ENCODE measurements around the gene RALGPS1.
A peak's percentile ranks its signal among the peaks of the same experiment; 100 is the strongest.

Gene RALGPS1

DNA sequence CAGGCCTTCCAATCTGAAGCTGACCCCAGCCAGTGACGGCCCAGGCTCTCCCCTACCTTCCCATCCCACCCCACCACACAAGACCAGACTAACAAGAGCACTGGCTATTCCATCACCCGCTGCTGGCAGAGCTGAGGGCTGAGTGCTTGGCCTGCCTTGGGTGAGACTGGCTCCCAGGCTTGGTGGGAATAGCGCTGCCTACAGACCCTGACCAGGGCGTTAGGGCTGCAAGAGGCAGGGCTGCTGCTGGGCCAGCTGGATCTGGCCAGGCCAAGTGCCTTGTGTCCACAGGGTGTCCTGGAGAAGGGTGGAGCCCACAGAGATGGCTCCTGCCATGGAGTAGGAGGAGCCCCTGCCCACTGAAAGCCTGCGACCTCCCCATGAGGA lies 239.4 kb downstream of the RALGPS1 start:
- DNase-seq (ENCODE audit: low read depth) = no peak
- TF ChIP-seq MYC (IDR thresholded peaks at IDR 0.05; ENCODE audit: low read depth, low read length) (no peak), POLR2A (IDR thresholded peaks at IDR 0.05; ENCODE audit: extremely low read depth, insufficient read length) (no peak)
- TF ChIP-seq, protein P1, sequence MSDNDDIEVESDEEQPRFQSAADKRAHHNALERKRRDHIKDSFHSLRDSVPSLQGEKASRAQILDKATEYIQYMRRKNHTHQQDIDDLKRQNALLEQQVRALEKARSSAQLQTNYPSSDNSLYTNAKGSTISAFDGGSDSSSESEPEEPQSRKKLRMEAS (IDR thresholded peaks at IDR 0.05; ENCODE audit: low read depth, low read length) = no peak
- TF ChIP-seq, protein P2, sequence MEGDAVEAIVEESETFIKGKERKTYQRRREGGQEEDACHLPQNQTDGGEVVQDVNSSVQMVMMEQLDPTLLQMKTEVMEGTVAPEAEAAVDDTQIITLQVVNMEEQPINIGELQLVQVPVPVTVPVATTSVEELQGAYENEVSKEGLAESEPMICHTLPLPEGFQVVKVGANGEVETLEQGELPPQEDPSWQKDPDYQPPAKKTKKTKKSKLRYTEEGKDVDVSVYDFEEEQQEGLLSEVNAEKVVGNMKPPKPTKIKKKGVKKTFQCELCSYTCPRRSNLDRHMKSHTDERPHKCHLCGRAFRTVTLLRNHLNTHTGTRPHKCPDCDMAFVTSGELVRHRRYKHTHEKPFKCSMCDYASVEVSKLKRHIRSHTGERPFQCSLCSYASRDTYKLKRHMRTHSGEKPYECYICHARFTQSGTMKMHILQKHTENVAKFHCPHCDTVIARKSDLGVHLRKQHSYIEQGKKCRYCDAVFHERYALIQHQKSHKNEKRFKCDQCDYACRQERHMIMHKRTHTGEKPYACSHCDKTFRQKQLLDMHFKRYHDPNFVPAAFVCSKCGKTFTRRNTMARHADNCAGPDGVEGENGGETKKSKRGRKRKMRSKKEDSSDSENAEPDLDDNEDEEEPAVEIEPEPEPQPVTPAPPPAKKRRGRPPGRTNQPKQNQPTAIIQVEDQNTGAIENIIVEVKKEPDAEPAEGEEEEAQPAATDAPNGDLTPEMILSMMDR (IDR thresholded peaks at IDR 0.05; ENCODE audit: low read depth, low read length) = no peak
- no peak overlapping the region for H3K4me3 ChIP-seq (ENCODE audit: low read depth, low read length)

DNA sequence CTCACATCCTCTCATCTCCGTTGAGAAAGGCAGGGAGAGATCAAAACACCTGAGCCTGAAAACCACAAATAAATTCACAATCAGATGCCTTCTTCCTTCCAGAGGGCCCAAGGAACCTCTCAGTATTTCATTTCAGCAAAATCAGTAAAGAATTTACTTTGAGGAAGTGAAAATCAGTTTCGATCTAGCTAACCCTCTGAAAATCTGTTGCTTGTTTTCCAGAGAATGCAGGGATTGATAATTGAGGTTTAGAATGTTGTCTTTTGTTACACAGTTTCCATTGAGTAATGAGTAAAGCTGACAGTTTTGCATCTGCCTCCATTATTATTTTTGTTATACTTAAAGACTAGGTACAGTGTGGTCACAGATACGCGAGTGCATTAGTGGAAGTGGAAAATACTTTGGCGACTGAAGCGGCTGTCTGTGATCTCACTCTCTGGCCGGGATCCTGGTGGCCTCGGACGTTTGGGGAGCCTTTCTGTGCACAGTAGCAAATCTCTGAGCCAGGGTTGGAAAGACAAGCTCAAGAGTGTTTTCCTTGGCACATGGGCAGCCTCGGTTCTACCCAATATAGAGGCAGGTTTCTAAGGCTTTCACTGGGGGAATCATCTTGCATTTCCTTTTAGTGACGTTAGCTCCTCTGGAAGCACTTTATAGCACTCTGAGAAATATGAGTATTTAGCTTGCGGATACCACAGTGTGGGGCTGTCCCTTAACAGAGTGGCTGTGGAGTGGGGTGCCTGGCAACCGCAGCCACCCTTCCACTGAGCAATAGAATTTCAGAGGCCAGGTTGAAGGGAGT lies 240.0 kb downstream of the RALGPS1 start:
- no peak overlapping the region for H3K4me3 ChIP-seq (ENCODE audit: low read depth, low read length)
- DNase-seq (ENCODE audit: low read depth) = no peak
- TF ChIP-seq, protein P2 (IDR thresholded peaks at IDR 0.05; ENCODE audit: low read depth, low read length) = no peak
- TF ChIP-seq, protein P1 (IDR thresholded peaks at IDR 0.05; ENCODE audit: low read depth, low read length) = no peak
- TF ChIP-seq POLR2A (IDR thresholded peaks at IDR 0.05; ENCODE audit: extremely low read depth, insufficient read length) (no peak), MYC (IDR thresholded peaks at IDR 0.05; ENCODE audit: low read depth, low read length) (no peak)

DNA sequence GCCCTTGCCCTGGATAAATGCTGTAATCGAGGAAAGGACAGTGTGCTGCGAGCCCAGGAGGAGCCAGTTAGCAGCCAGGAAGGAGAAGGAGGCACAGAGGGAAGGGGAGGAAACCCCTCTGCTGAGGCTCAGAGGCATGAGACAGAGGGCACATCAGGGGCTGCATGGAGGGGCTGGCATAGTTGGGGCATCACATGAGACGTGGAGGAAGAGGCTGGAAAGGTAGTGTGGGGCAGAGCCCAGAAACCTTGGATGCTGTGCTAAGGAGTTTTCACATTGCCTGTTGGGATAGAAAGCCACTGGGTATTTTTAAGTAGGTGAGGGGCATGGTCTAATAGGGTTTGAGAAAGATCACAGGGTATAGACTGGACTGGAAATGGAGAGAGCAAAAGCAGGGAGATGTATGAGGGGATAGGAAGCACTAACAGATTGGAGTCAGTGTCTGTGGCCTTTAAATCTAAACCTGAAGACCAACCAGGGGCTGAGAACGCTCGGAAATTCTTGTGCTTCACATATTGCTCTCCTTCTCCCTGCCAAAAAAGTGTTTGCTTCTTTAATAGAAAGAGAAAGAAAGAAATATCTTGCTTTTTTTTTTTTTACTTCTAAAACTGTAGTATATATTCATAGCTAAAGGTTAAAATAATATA lies 240.9 kb downstream of the RALGPS1 start:
- H3K4me3 ChIP-seq (ENCODE audit: low read depth, low read length) = no peak overlapping the region
- DNase-seq (ENCODE audit: low read depth) = no peak

DNA sequence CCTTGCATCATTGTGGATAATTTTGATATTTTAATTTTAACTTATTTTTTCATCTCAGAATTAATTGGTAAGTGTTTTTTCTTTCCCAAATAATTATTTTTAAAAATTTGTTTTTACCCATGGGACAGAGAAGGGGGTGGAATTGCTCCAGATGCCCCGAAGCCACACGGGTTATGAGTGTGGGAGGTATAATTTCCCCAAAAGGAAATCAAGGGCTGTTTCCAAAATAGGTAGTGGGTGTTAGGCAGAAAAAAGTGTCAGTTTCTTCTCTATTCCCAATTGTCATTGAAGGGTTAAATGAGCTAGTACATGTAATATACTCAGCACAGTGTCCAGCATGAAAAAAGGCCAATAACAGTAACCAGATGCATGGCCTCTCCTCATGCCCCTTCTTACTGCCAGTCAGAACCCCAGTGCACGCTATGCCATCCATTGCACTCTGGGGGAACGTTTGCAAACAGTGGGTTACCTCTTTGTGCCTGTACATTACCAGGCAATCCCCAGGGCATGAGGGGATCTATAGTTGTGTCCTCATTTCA lies 244.3 kb downstream of the RALGPS1 start:
- TF ChIP-seq, protein P2 (IDR thresholded peaks at IDR 0.05; ENCODE audit: low read depth, low read length) = no peak
- TF ChIP-seq MYC (IDR thresholded peaks at IDR 0.05; ENCODE audit: low read depth, low read length) (no peak), POLR2A (IDR thresholded peaks at IDR 0.05; ENCODE audit: extremely low read depth, insufficient read length) (no peak)
- TF ChIP-seq, protein P1 (IDR thresholded peaks at IDR 0.05; ENCODE audit: low read depth, low read length) = no peak
- H3K4me3 ChIP-seq (ENCODE audit: low read depth, low read length) = no peak overlapping the region
- DNase-seq (ENCODE audit: low read depth) = no peak

More for the DNA sequence above, 240.9 kb downstream of the RALGPS1 start:
- TF ChIP-seq, protein P2 (IDR thresholded peaks at IDR 0.05; ENCODE audit: low read depth, low read length) = no peak
- TF ChIP-seq MYC (IDR thresholded peaks at IDR 0.05; ENCODE audit: low read depth, low read length) (no peak), POLR2A (IDR thresholded peaks at IDR 0.05; ENCODE audit: extremely low read depth, insufficient read length) (no peak)
- TF ChIP-seq, protein P1 (IDR thresholded peaks at IDR 0.05; ENCODE audit: low read depth, low read length) = no peak

DNA sequence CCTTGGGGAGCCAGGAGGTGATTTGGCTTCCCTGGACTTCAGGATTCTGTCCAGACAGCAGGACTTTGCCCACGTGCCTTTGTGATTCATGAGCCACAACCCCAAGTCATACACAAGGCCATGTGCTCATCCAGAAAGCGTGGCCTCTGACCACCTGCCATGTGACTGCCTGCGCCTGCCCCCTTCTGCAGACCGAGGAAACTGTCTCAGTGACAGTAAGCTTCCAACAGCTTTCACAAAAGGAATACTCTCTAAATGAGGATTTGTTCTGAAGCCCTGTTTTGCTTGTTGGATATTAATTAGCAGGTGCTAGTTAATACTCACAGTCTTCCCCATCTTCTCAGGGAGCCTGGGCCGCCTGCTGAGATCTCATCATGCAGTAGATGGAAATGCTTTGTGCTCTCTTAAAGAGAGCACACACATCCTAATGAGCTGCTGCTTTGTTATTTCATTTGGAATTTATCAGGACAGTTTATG lies 244.8 kb downstream of the RALGPS1 start:
- no peak for TF ChIP-seq POLR2A (IDR thresholded peaks at IDR 0.05; ENCODE audit: extremely low read depth, insufficient read length)
- peak; percentile 95 for TF ChIP-seq MYC (IDR thresholded peaks at IDR 0.05; ENCODE audit: low read depth, low read length)
- TF ChIP-seq, protein P1 (IDR thresholded peaks at IDR 0.05; ENCODE audit: low read depth, low read length) = peak; percentile 98
- peak; percentile 48 for DNase-seq (ENCODE audit: low read depth)
- H3K4me3 ChIP-seq (ENCODE audit: low read depth, low read length) = no peak overlapping the region
